NT2/D1 (cell line): ENCODE data around the gene DSE.

Experiments
- DNase-seq: peaks from one replicate; pipeline ENCODE4 v3.0.0-alpha.2; 2011; ENCODE audit warnings: low read depth, low spot score
- H3K27me3 ChIP-seq: 2 replicates; pipeline ENCODE4 v1.6.0; 2011; ENCODE audit warnings: mild to moderate bottlenecking; ENCODE audit not compliant: insufficient read length, insufficient read depth
- H3K36me3 ChIP-seq: 2 replicates; pipeline ENCODE4 v1.6.1; 2011; ENCODE audit warnings: mild to moderate bottlenecking, low read length, mixed read lengths; ENCODE audit not compliant: insufficient read depth, insufficient read length
- H3K4me1 ChIP-seq: 2 replicates; pipeline ENCODE4 v1.5.1; 2011; ENCODE audit not compliant: insufficient read depth, insufficient read length
- H3K4me3 ChIP-seq: 2 replicates; pipeline ENCODE4 v1.5.1; 2011; ENCODE audit warnings: low read depth; ENCODE audit not compliant: insufficient read length
- H3K9ac ChIP-seq: 2 replicates; pipeline ENCODE4 v1.6.0; 2011; ENCODE audit warnings: low read depth; ENCODE audit not compliant: insufficient read length
- H3K9me3 ChIP-seq: 2 replicates; pipeline ENCODE4 v1.5.1; 2011; ENCODE audit warnings: mild to moderate bottlenecking, low read length; ENCODE audit not compliant: insufficient read depth
- SUZ12 ChIP-seq: IDR thresholded peaks from 2 replicates; pipeline ENCODE4 v1.6.1; 2011; ENCODE audit not compliant: insufficient read length, insufficient read depth; ENCODE audit errors: extremely low read depth
- YY1 ChIP-seq: IDR thresholded peaks from 2 replicates; pipeline ENCODE4 v1.6.1; 2011; ENCODE audit not compliant: insufficient read length, insufficient read depth
- ZNF274 ChIP-seq: IDR thresholded peaks from 2 replicates; pipeline ENCODE4 v1.6.1; 2011; ENCODE audit warnings: mild to moderate bottlenecking, low read depth, low read length

DSE gene

DNA sequence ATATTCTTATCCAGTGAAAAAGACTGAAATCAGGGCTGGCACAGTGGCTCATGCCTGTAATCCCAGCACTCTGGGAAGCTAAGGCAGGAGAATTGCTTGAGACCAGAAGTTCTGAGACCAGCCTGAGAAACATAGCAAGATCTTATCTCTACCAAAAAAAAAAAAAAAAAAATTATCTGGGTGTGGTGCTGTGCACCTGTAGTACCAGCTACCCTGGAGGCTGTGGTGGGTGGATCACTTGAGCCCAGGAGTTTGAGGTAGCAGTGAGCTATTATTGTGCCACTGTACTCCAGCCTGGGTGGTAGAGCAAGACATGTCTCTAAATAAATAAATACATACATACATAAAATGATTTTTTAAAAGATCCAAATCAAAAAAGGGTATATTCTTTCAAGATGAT, 96.8 kb downstream of the DSE start:
- Histone ChIP-seq H3K4me3 (no peak overlapping the region), H3K9me3 (no peaks in the 10 kb centered on the region), H3K27me3 (peaks cover 15% of the 10 kb centered on the region), H3K9ac (no peak overlapping the region), H3K36me3 (no peaks in the 10 kb centered on the region), H3K4me1 (no peaks in the 10 kb centered on the region)
- no peak for TF ChIP-seq YY1
- TF ChIP-seq ZNF274 = no peak
- no peak for TF ChIP-seq SUZ12
- no peak for DNase-seq

DNA sequence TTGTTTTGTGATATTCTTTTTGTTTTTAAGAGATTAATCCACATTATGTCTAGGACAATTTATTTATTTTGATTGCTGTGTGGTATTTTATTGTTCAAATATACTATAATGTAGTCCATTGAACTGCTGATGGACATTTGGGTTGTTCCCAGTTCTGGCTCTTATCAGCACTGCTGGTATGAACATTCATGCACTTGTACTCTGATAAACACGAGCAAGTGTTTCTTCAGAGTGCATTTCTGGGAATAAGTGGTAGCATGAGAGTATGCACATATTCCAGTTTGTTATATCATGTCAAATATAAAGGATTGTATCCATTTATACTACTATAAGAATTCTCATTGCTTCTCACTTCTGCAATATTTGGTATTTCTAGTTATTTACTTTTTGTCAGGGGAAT, 97.5 kb downstream of the DSE start:
- no peak overlapping the region for H3K4me3 ChIP-seq
- H3K27me3 ChIP-seq = peaks cover 7% of the 10 kb centered on the region
- H3K9me3 ChIP-seq = no peaks in the 10 kb centered on the region
- no peaks in the 10 kb centered on the region for H3K4me1 ChIP-seq
- no peak overlapping the region for H3K9ac ChIP-seq
- H3K36me3 ChIP-seq = no peaks in the 10 kb centered on the region
- no peak for DNase-seq
- TF ChIP-seq SUZ12 (no peak), YY1 (no peak), ZNF274 (no peak)

DNA sequence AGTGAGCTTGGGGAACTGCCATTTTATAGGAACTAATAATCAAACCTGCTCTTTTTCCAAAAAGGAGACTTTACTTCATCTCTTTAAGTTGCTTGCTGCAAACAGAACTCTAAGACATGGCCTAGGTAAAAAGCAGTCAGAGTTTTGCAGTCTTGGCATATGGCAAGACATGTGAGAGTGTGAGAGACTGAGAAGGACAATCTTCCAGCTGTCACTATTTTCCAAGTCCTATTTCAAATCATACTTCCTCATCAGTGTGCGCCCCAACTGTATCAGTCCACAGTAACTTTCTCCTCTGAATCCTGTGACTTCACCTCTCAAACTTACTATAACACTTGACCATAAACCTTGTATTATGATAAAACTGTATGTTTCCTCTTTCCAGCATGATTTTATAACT, 100.8 kb downstream of the DSE start:
- H3K4me3 ChIP-seq = no peak overlapping the region
- no peak for TF ChIP-seq SUZ12
- TF ChIP-seq ZNF274 = no peak
- no peak for TF ChIP-seq YY1
- H3K27me3 ChIP-seq = no peaks in the 10 kb centered on the region
- H3K9me3 ChIP-seq = no peaks in the 10 kb centered on the region
- no peak for DNase-seq
- no peak overlapping the region for H3K9ac ChIP-seq
- no peaks in the 10 kb centered on the region for H3K4me1 ChIP-seq
- H3K36me3 ChIP-seq = no peaks in the 10 kb centered on the region

DNA sequence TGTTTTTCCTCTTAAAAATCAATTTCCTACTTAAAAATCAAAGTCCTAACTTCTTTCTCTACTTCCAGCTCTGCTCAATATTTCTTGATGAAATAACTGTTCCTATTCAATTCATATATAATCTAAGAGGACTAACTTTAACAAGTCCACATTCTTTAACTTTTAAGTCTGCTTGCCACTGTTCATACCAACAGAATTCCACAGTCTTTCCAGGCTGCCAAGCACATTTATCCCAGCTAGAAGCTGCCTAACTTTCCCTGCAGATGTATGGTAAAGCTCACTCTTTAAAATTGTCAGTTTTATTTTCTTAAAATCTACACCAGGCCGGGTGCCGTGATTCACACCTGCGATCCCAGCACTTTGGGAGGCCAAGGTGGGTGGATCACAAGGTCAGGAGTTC, 102.0 kb downstream of the DSE start:
- Histone ChIP-seq H3K4me1 (no peaks in the 10 kb centered on the region), H3K9ac (no peak overlapping the region), H3K27me3 (no peaks in the 10 kb centered on the region), H3K9me3 (no peaks in the 10 kb centered on the region), H3K4me3 (no peak overlapping the region), H3K36me3 (no peaks in the 10 kb centered on the region)
- TF ChIP-seq YY1 (no peak), ZNF274 (no peak), SUZ12 (no peak)
- DNase-seq = no peak

DNA sequence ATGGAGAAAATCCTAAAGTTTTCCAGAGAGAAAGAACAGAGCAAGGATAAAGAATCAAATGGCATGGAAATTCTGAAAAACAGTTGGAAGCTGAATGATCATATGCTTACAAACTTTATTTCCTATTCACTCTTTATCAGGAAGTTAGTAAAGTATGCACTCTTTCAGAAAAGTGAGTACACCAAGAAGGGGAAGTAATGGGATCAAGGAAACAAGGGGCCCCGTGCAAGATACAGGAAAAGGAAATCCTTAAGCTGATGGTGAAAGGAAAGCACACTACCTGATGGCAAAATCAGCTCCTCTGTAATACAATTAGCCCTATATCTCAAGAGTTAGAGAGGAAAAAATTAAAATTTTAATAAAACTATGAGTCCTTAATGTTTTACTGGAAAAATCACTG, 104.4 kb downstream of the DSE start:
- Histone ChIP-seq H3K36me3 (no peaks in the 10 kb centered on the region), H3K27me3 (no peaks in the 10 kb centered on the region), H3K4me1 (no peaks in the 10 kb centered on the region), H3K9ac (no peak overlapping the region), H3K4me3 (no peak overlapping the region), H3K9me3 (no peaks in the 10 kb centered on the region)
- no peak for DNase-seq
- TF ChIP-seq YY1 (no peak), SUZ12 (no peak), ZNF274 (no peak)

DNA sequence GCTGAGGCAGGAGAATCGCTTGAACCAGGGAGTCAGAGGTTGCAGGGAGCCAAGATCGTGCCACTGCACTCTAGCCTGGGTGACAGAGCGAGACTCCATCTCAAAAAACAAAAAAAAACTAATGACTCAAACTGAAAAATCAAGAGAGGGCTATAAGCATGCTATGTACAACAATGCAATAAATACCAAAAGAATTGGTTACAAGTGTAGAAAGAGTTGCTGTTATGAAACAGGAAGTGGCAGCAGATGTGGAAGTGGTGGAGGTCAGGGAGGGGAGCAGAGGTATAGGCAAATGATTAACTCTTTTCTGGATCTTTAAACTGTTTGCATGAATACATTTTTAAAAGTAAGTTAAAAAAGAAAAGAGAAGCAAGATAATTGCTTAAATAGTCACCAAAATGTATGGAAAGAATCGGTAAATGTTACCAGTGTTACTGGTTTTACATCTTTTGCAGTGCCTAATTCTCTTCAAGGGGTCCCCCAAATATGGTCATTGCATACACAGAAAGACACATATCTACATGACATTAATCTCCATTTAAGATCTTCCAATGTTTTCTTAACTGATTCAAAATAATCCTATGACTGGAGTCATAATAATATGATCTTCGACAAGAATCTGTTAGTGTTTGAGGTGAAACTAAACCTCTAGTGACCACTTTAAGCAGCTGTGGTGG, 105.4 kb downstream of the DSE start:
- TF ChIP-seq ZNF274 (no peak), SUZ12 (no peak), YY1 (no peak)
- no peaks in the 10 kb centered on the region for H3K9me3 ChIP-seq
- no peak overlapping the region for H3K4me3 ChIP-seq
- H3K36me3 ChIP-seq = no peaks in the 10 kb centered on the region
- DNase-seq = no peak
- no peaks in the 10 kb centered on the region for H3K27me3 ChIP-seq
- H3K4me1 ChIP-seq = no peaks in the 10 kb centered on the region
- H3K9ac ChIP-seq = no peak overlapping the region

DNA sequence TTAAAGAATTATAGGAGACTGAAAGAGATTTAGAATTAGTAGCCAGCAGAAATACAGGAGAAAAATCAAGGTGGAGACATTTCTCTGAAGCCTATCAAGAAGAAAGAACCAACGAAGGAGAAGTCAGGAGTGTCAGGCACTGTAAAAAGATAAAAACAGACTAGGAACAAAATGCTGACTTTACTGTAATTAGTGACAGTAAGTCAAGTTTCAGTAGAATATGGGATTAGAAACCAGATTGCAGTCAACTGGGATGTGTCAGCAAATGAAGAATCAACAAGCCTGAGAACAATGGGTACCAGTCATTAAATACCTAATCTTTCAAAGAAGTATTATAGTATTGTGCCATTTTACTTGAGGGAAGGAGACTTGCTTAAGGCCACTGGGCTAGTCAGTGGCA, 112.0 kb downstream of the DSE start:
- Histone ChIP-seq H3K9me3 (no peaks in the 10 kb centered on the region), H3K4me3 (no peak overlapping the region), H3K9ac (no peak overlapping the region), H3K27me3 (no peaks in the 10 kb centered on the region), H3K36me3 (no peaks in the 10 kb centered on the region), H3K4me1 (no peaks in the 10 kb centered on the region)
- DNase-seq = no peak
- no peak for TF ChIP-seq YY1
- no peak for TF ChIP-seq ZNF274
- TF ChIP-seq SUZ12 = no peak
